Activated CD4-positive, CD25-positive, alpha-beta regulatory T cell treated with anti-CD3 and anti-CD28 coated beads, Interleukin-2, amount 50 U/mL, for 16 hours (primary cell): ENCODE results near the gene RIOK2.
"Not testable (repeated sequence)": the region's sequence is repeated elsewhere in the genome, so short reads cannot be mapped to it uniquely, and the experiment has no call there.

Source experiments
- DNase-seq: peaks from one replicate; pipeline ENCODE4 v3.0.0-alpha.2; 2020; ENCODE audit warnings: low read depth, low spot score

Gene RIOK2

GRCh38 chr5:97167435-97167834 lies 15.6 kb downstream of the RIOK2 start:
- DNase-seq, result no peak

GRCh38 chr5:97165726-97166125 lies 17.3 kb downstream of the RIOK2 start:
- DNase-seq, result no peak

DNA sequence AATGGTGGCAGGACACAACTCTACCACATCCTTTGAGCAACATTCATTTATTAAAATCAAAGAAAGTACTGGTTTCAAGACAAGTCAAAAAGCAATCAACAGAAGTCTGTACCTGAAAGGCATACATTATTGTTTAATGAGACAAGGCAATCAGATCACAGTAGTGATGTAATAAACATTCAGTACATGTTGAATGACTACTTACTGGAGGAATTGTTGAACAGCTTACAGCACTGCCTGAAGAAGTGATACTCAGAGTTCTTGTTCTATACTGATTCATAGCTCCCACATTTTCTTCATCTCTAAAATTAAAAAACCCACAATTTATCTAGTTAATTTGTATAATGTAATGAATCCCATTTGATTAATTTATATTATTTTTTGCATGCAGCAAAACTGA lies 18.2 kb downstream of the RIOK2 start:
- DNase-seq, result no peak

GRCh38 chr5:97163790-97164285 lies 19.2 kb downstream of the RIOK2 start:
- no peak for DNase-seq

DNA sequence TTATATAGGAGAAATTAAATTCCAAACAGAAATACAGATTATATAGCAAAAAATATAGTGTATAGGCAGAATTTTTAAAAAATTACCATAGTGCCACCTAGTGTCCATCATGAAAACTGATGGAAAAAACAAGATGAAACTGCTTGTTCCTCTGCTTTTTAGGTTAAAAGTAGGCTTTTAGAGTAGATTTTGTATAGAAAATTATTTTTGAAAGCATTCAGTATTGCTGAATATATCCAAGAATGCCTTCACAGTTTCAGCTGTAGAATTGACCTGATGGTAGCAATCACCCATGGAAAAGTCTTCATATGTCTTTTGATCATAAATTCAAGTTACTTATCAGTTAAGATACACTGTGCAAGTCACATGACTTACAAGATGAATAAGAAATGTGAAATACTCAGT lies 19.7 kb downstream of the RIOK2 start:
- DNase-seq, result no peak

- DNase-seq, result peak; percentile 21
Observed at GRCh38 chr5:97162045-97162444, 21.0 kb downstream of the RIOK2 start.

GRCh38 chr5:97157689-97158088 lies 25.4 kb downstream of the RIOK2 start:
- no peak for DNase-seq

- no peak for DNase-seq
Observed at GRCh38 chr5:97151370-97151769, 31.7 kb downstream of the RIOK2 start.

DNA sequence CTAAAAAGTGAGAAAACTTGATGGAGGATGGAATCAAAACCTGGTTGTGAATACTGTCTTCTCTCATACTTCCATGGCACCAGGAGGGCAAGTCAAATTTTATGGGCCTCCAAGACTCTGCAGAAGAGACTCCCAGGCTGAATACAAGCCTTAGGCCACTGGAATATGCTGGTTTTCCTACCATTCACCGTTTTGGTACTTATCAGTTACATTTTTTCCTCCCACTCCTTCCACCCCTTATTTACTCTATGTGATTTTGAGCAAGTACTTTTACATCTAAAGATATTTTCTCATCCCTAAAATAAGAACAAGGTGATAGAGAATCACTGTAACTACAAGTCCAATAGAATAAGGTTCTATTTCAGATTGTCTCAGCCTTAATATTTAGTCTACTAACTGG lies 32.6 kb downstream of the RIOK2 start:
- DNase-seq, result no peak

DNA sequence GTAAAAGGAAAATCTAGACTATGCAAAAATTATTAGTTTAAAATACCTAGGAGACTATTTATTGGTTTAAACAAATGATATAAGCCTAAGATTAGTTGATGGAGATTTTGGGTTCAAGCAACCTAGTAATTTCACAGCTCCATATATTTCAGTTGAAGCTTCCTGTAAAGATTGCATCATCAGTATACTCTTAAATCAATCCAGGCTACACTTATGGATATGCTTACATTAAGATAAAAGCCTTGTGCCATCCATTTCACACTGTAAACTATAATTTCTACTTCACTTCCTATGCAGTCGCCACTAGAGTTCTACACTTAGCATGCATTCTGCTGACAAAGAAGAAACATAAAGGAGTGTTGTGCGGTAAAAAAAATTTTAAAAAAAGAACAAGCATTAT lies 33.3 kb downstream of the RIOK2 start:
- DNase-seq, result no peak

GRCh38 chr5:97148288-97148687 lies 34.8 kb downstream of the RIOK2 start:
- no peak for DNase-seq

- no peak for DNase-seq
Observed at GRCh38 chr5:97143704-97144103, 39.3 kb downstream of the RIOK2 start.

DNA sequence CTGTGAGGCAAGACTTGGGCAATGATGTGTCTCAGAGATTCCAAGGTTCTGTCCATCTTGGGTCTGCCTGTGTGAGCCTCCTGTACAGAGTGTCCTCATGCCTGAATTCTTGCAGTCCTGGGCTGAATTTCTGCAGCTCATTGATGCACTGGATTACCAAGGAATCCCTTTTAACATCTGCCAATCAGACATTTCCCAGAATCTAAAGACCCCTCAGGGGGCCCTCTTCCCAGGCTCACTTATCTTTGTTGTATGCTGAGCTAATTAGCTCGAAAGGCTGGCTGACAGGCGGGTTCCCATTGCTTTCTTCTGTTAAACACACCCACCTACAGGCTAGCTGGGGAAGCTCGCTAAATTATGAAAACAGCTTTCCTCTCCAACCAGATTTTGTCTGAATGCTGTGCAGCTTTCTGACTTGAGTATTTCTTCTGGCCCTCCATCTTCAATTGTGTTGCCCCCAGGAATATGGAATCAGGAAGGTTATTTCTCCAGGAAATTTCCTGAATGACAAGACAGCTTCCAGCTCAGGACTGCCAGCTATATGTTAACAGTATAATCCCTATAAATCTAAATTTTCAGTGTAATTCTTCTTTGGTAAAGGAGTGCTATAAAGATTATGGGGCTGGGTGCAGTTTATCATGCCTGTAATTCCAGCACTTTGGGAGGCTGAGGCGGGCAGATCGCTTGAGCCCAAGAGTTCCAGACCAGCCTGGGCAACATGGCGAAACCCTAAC lies 40.4 kb downstream of the RIOK2 start, which contains the start of gene LIX1:
Gene LIX1 (minus strand): TSS at position 91 of the 734 bp plus-strand sequence. CDS start 35 bp downstream, at position 56.
- no peak for DNase-seq

- DNase-seq, result no peak
Observed at GRCh38 chr5:97141539-97141938, 41.5 kb downstream of the RIOK2 start.

GRCh38 chr5:97141031-97141430 lies 42.0 kb downstream of the RIOK2 start:
- no peak for DNase-seq

DNA sequence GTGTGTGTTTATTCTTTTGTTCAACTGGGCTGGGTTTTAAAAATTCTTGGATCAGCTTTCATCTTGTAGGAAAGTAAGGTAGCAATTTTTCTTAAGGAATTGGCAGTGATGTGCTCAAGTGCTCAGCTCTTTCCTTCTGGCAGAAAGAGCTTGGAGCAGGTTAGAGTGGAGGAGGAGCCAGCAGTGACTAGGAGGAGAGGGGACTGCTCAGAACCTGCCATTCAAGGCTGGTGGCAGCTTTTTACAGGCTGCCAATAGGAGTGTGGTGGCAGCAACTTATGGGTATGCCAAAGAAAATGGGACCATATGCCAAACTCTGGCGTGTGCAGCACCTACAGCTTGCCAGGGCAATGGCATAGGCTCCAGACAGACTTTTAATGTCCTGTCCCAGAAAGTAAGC lies 42.8 kb downstream of the RIOK2 start:
- not testable (repeated sequence) for DNase-seq

GRCh38 chr5:97136475-97136874 lies 46.6 kb downstream of the RIOK2 start:
- no peak for DNase-seq

DNA sequence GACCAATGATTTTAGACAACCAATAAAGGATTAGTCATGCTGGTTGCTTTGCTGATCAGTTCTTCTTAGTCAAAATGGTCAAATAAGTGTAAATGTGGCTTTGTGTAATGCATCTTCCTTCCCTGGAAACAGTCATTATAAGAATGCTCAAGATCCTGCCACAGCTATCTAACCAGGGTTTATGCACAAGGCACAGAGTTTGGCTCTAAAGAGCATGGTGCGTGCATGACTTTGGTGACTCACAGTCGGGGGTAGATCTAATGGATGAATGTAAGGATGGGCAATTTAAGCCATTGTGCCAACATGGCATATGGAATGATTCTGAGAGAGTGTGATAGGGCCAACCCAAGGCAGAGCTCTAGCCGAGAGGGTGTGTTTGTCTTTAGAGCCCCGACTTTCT lies 47.2 kb downstream of the RIOK2 start:
- no peak for DNase-seq

GRCh38 chr5:97134634-97135033 lies 48.4 kb downstream of the RIOK2 start:
- DNase-seq, result no peak

- DNase-seq, result no peak
Observed at GRCh38 chr5:97133101-97133500, 49.9 kb downstream of the RIOK2 start.

- DNase-seq, result no peak
Observed at GRCh38 chr5:97131921-97132320, 51.1 kb downstream of the RIOK2 start.

DNA sequence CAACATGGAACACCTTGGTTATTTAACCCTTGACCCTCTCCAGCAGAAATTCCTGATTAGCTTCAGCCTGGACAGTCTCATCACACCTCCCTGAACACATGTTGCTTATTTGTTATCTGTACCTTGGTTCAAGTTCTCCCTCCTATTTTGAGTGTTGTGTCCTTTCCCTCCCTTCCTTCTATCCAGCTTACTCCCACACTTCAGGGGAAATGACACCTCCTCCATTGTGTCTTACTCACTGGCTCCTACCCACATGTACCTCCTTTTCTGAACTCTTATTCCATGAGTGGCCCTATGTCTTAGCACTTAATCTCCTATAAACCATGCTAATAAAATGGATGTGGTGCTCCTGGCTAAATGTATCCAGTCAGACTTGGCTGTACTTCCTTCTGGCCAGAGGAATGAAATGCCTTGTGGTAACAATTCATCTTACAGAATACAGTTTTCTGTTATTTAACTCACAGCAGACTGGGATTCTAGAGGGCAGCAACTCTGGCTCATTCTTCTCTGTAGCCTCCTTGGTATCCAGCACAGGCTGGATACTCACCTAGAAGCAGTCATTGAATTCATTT lies 51.8 kb downstream of the RIOK2 start:
- DNase-seq, result no peak

DNA sequence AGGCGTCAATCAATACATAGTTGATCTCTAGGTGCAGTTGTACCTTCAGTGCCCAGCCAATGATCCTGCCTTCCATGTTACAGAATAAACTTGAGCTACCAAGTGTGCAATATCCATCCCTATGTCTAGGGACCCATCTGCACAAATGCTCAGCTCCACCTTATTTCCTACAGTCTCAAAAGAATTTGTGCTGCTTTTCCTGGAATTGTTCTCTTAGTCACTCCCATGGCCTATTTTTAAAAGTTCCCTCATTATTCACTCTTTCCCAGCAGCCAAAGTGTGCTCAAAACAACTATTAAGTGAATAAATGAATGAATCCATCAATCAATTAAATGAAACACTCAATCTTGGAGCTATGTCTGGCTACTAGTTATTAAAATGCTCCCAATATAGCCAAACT lies 55.3 kb downstream of the RIOK2 start:
- DNase-seq, result no peak
